Coronary artery (tissue), 2 donors: Measurements from ENCODE around the gene EPHB1.

Experiments
- DNase-seq: peaks from one replicate; pipeline ENCODE4 v3.0.0-alpha.2; 2017; ENCODE audit warnings: low spot score
- H3K27ac ChIP-seq, 2 donors: fragments of 200-600 bp; sonication (generic); one replicate each; pipeline ENCODE4 v1.5.1; 2016 to 2019
- H3K4me3 ChIP-seq: fragments of 200-600 bp; sonication (generic); 2 replicates; pipeline ENCODE4 v1.5.1; 2016; ENCODE audit warnings: mild to moderate bottlenecking, moderate library complexity
- TF ChIP-seq, protein P1 (sequence below): fragments of 200-600 bp; sonication (generic); IDR thresholded peaks from one replicate; pipeline ENCODE4 v1.5.1; 2019; ENCODE audit warnings: antibody characterized with exemption

Gene EPHB1

GRCh38 chr3:135272026-135272669, 477.1 kb downstream of the EPHB1 start:
- TF ChIP-seq, protein P1, sequence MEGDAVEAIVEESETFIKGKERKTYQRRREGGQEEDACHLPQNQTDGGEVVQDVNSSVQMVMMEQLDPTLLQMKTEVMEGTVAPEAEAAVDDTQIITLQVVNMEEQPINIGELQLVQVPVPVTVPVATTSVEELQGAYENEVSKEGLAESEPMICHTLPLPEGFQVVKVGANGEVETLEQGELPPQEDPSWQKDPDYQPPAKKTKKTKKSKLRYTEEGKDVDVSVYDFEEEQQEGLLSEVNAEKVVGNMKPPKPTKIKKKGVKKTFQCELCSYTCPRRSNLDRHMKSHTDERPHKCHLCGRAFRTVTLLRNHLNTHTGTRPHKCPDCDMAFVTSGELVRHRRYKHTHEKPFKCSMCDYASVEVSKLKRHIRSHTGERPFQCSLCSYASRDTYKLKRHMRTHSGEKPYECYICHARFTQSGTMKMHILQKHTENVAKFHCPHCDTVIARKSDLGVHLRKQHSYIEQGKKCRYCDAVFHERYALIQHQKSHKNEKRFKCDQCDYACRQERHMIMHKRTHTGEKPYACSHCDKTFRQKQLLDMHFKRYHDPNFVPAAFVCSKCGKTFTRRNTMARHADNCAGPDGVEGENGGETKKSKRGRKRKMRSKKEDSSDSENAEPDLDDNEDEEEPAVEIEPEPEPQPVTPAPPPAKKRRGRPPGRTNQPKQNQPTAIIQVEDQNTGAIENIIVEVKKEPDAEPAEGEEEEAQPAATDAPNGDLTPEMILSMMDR = no peak
- no peak for DNase-seq
- no peak overlapping the region for H3K27ac ChIP-seq
- H3K4me3 ChIP-seq = no peak overlapping the region

GRCh38 chr3:135292162-135292561, 497.1 kb downstream of the EPHB1 start:
- DNase-seq = no peak
- TF ChIP-seq, protein P1 = no peak
- no peak overlapping the region for H3K4me3 ChIP-seq
- no peak overlapping the region for H3K27ac ChIP-seq

- TF ChIP-seq, protein P1 = no peak
- no peak for DNase-seq
- Histone ChIP-seq H3K27ac (no peak overlapping the region), H3K4me3 (no peak overlapping the region)
Observed at GRCh38 chr3:135301670-135302069, 506.6 kb downstream of the EPHB1 start.

DNA sequence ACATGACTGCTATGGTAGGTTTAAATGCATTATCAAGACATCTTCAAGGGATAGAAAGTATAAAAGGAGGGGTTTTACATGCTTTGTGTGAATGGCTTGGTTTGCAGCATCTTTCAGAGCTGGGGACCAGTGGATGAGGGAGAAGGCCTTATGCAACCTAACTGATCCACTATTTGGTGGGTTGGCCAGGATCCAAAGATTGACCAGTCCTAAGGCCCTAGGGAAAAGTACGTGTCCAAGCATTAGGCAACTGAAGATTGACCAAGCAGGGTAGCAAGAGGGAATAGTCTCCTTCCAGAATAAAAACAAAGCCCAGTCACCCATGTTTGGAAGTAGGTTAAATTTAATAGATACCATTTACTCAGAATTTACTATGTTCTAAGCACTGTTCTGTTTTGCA, 509.3 kb downstream of the EPHB1 start:
- TF ChIP-seq, protein P1 = no peak
- DNase-seq = no peak
- Histone ChIP-seq H3K4me3 (no peak overlapping the region), H3K27ac (no peak overlapping the region)
